T-helper 9 cell (primary cell): ENCODE measurements around the gene SLC38A6.

Experiments
- DNase-seq: peaks from one replicate; pipeline ENCODE4 v3.0.0-alpha.2; 2020

The SLC38A6 gene

GRCh38 chr14:60981633-60982455, 799 bp downstream of the SLC38A6 start:
- no peak for DNase-seq

GRCh38 chr14:60984196-60984595, 3.2 kb downstream of the SLC38A6 start:
- DNase-seq: no peak

GRCh38 chr14:60986500-60986899, 5.5 kb downstream of the SLC38A6 start:
- no peak for DNase-seq

- DNase-seq: no peak
Measured at GRCh38 chr14:60989599-60989998, 8.6 kb downstream of the SLC38A6 start.

- DNase-seq: no peak
Measured at GRCh38 chr14:60998617-60999016, 17.6 kb downstream of the SLC38A6 start.

GRCh38 chr14:60999536-60999935, 18.5 kb downstream of the SLC38A6 start:
- DNase-seq: no peak

- no peak for DNase-seq
Measured at GRCh38 chr14:61003571-61003970, 22.5 kb downstream of the SLC38A6 start.

GRCh38 chr14:61019537-61019936, 38.5 kb downstream of the SLC38A6 start:
- no peak for DNase-seq

- peak; percentile 21 for DNase-seq
Measured at GRCh38 chr14:61025251-61026223, 44.5 kb downstream of the SLC38A6 start.

GRCh38 chr14:61026526-61026925, 45.5 kb downstream of the SLC38A6 start:
- DNase-seq: no peak

GRCh38 chr14:61031026-61031425, 50.0 kb downstream of the SLC38A6 start:
- DNase-seq: no peak

GRCh38 chr14:61033054-61033453, 52.0 kb downstream of the SLC38A6 start:
- DNase-seq: no peak

- no peak for DNase-seq
Measured at GRCh38 chr14:61033855-61034254, 52.8 kb downstream of the SLC38A6 start.

GRCh38 chr14:61034416-61035120, 53.5 kb downstream of the SLC38A6 start:
- no peak for DNase-seq

- no peak for DNase-seq
Measured at GRCh38 chr14:61037215-61037614, 56.2 kb downstream of the SLC38A6 start.

- DNase-seq: no peak
Measured at GRCh38 chr14:61041704-61042103, 60.7 kb downstream of the SLC38A6 start.

- DNase-seq: no peak
Measured at GRCh38 chr14:61042220-61042619, 61.2 kb downstream of the SLC38A6 start.

- no peak for DNase-seq
Measured at GRCh38 chr14:61043506-61043905, 62.5 kb downstream of the SLC38A6 start.

- no peak for DNase-seq
Measured at GRCh38 chr14:61047021-61047420, 66.0 kb downstream of the SLC38A6 start.

- no peak for DNase-seq
Measured at GRCh38 chr14:61048640-61049039, 67.6 kb downstream of the SLC38A6 start.

GRCh38 chr14:61050417-61050816, 69.4 kb downstream of the SLC38A6 start:
- no peak for DNase-seq

- DNase-seq: no peak
Measured at GRCh38 chr14:61051051-61051450, 70.0 kb downstream of the SLC38A6 start.

- no peak for DNase-seq
Measured at GRCh38 chr14:61051621-61052020, 70.6 kb downstream of the SLC38A6 start.
